C4-2B (cell line): ENCODE data around the gene OR51I2.

ENCODE experiments used
- CTCF ChIP-seq: fragments of 450-650 bp; conservative IDR thresholded peaks from 2 replicates; pipeline ENCODE4 v1.5.1; 2017; ENCODE audit warnings: mild to moderate bottlenecking
- ZFX ChIP-seq: fragments of 450-650 bp; IDR thresholded peaks from 2 replicates; pipeline ENCODE4 v1.6.1; 2017

- TF ChIP-seq CTCF = no peak
- TF ChIP-seq ZFX = no peak
Observed at GRCh38 chr11:5421811-5422210, 27.3 kb upstream of the OR51I2 start, which contains the start of gene OR51Q1.
